NCI-H510A treated with DMSO at 0.1 percent for 48 hours (cell line): ENCODE data around the gene RGS1.

Experiments used
- DNase-seq: peaks from one replicate; lab custom pipeline; 2025; lab: John Stamatoyannopoulos, UW

RGS1 gene

GRCh38 chr1:192553741-192554140 lies 21.8 kb upstream of the RGS1 start:
- DNase-seq: no peak

GRCh38 chr1:192554904-192555303 lies 20.7 kb upstream of the RGS1 start:
- no peak for DNase-seq

GRCh38 chr1:192555399-192555798 lies 20.2 kb upstream of the RGS1 start:
- no peak for DNase-seq

GRCh38 chr1:192557841-192558595 lies 17.6 kb upstream of the RGS1 start:
- no peak for DNase-seq

GRCh38 chr1:192559115-192560006 lies 16.2 kb upstream of the RGS1 start:
- DNase-seq: no peak

GRCh38 chr1:192561301-192561700 lies 14.3 kb upstream of the RGS1 start:
- no peak for DNase-seq

- no peak for DNase-seq
These were observed 12.4 kb upstream of the RGS1 start for GRCh38 chr1:192563129-192563528.

GRCh38 chr1:192564099-192564498 lies 11.5 kb upstream of the RGS1 start:
- no peak for DNase-seq

- DNase-seq: no peak
These were observed 9.6 kb upstream of the RGS1 start for GRCh38 chr1:192565946-192566345.

GRCh38 chr1:192566657-192567056 lies 8.9 kb upstream of the RGS1 start:
- DNase-seq: no peak

- no peak for DNase-seq
These were observed 7.5 kb upstream of the RGS1 start for GRCh38 chr1:192568063-192568462.

GRCh38 chr1:192571668-192572067 lies 3.9 kb upstream of the RGS1 start:
- DNase-seq: no peak

GRCh38 chr1:192573499-192573898 lies 2.1 kb upstream of the RGS1 start:
- no peak for DNase-seq

GRCh38 chr1:192574073-192574472 lies 1.5 kb upstream of the RGS1 start:
- no peak for DNase-seq

- DNase-seq: no peak
These were observed 894 bp downstream of the RGS1 start for GRCh38 chr1:192576190-192577144.

- DNase-seq: no peak
These were observed 1.9 kb downstream of the RGS1 start for GRCh38 chr1:192577145-192578140.

GRCh38 chr1:192578144-192578909 lies 2.8 kb downstream of the RGS1 start:
- DNase-seq: no peak

GRCh38 chr1:192579010-192579738 lies 3.6 kb downstream of the RGS1 start:
- no peak for DNase-seq

GRCh38 chr1:192580351-192580962 lies 4.9 kb downstream of the RGS1 start:
- no peak for DNase-seq
